K562 (cell line): ENCODE results near the gene PRKAR1B.

Experiments used
- CBX3 ChIP-seq, 2 experiments: IDR thresholded peaks; 1 replicate in 1 of 2; 2 replicates in 1 of 2; pipeline ENCODE4 v1.6.1; 2012; ENCODE audit warnings: inconsistent platforms in 2 of 2, low read length in 2 of 2, borderline replicate concordance in 1 of 2, control low read depth in 1 of 2
- CREM ChIP-seq: IDR thresholded peaks from 2 replicates; pipeline ENCODE4 v1.6.1; 2014; ENCODE audit warnings: antibody characterized with exemption, low read depth
- EZH2 ChIP-seq: IDR thresholded peaks from 2 replicates; pipeline ENCODE4 v1.6.1; 2012; ENCODE audit warnings: low read depth, mild to moderate bottlenecking, inconsistent platforms, low read length, borderline replicate concordance
- FOXJ3 ChIP-seq: sonication (generic); formaldehyde crosslinking; IDR thresholded peaks from 2 replicates; pipeline ENCODE4 v1.4.0; 2020; ENCODE audit warnings: mild to moderate bottlenecking, missing genetic modification reagents
- PHF20 ChIP-seq: fragments of 450-650 bp; IDR thresholded peaks from 2 replicates; pipeline ENCODE4 v1.6.1; 2018; ENCODE audit not compliant: partially characterized antibody
- SMC3 ChIP-seq: conservative IDR thresholded peaks from 2 replicates; pipeline ENCODE4 v1.6.1; 2011; ENCODE audit warnings: low read depth, low read length, improper control_type of control experiment; ENCODE audit not compliant: insufficient read depth
- SP1 ChIP-seq: sonication (generic); formaldehyde crosslinking; IDR thresholded peaks from 2 replicates; pipeline ENCODE4 v1.8.1; 2022; ENCODE audit warnings: mild to moderate bottlenecking, missing genetic modification reagents
- TEAD2 ChIP-seq: fragments of 450-650 bp; IDR thresholded peaks from 2 replicates; pipeline ENCODE4 v1.6.1; 2016; ENCODE audit warnings: missing genetic modification characterization, control low read depth, missing compliant biosample characterization
- XRCC3 ChIP-seq: fragments of 450-650 bp; IDR thresholded peaks from 2 replicates; pipeline ENCODE4 v1.6.1; 2017; ENCODE audit warnings: mild to moderate bottlenecking, moderate library complexity
- ZBTB11 ChIP-seq, 3 experiments: fragments of 200-800 bp in 1 of 3; fragments of 250-450 bp in 1 of 3; fragments of 450-650 bp in 1 of 3; sonication (Bioruptor Pico) in 1 of 3; sonication (Bioruptor generic) in 1 of 3; formaldehyde crosslinking in 1 of 3; IDR thresholded peaks; 2 replicates each; pipeline versions ENCODE4 v1.6.1 to v1.8.0; 2016 to 2022; ENCODE audit warnings: mild to moderate bottlenecking in 2 of 3, missing genetic modification characterization in 2 of 3, missing compliant biosample characterization in 1 of 3, moderate library complexity in 1 of 3
- ZBTB8A ChIP-seq: fragments of 450-650 bp; IDR thresholded peaks from 2 replicates; pipeline ENCODE4 v1.6.1; 2018; ENCODE audit warnings: mild to moderate bottlenecking, moderate library complexity; ENCODE audit not compliant: partially characterized antibody
- TF ChIP-seq, protein P1 (sequence below), 3 experiments: IDR thresholded peaks in 2 of 3; conservative IDR thresholded peaks in 1 of 3; 2 replicates each; pipeline ENCODE4 v1.5.1; 2011 to 2012; ENCODE audit warnings: low read length in 3 of 3, mild to moderate bottlenecking in 3 of 3, control low read depth in 2 of 3, improper control_type of control experiment in 1 of 3, inconsistent platforms in 1 of 3, low read depth in 1 of 3, mixed read lengths in 1 of 3, moderate library complexity in 1 of 3; ENCODE audit not compliant: insufficient read depth in 2 of 3

GRCh38 chr7:515628-516027 lies 211.5 kb downstream of the PRKAR1B start:
- TF ChIP-seq PHF20: no peak
- no peak for TF ChIP-seq FOXJ3 (CRISPR knock-in tag)
- TF ChIP-seq, protein P1, sequence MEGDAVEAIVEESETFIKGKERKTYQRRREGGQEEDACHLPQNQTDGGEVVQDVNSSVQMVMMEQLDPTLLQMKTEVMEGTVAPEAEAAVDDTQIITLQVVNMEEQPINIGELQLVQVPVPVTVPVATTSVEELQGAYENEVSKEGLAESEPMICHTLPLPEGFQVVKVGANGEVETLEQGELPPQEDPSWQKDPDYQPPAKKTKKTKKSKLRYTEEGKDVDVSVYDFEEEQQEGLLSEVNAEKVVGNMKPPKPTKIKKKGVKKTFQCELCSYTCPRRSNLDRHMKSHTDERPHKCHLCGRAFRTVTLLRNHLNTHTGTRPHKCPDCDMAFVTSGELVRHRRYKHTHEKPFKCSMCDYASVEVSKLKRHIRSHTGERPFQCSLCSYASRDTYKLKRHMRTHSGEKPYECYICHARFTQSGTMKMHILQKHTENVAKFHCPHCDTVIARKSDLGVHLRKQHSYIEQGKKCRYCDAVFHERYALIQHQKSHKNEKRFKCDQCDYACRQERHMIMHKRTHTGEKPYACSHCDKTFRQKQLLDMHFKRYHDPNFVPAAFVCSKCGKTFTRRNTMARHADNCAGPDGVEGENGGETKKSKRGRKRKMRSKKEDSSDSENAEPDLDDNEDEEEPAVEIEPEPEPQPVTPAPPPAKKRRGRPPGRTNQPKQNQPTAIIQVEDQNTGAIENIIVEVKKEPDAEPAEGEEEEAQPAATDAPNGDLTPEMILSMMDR (IDR thresholded peaks at IDR 0.05 in 2 of 3, conservative IDR thresholded peaks at IDR 0.05 in 1 of 3; ENCODE audit: insufficient read depth in 2 of 3, low read depth in 1 of 3, low read length in 3 of 3): no peak
- TF ChIP-seq CREM: no peak
- TF ChIP-seq ZBTB11 (CRISPR knock-in tag; IDR thresholded peaks at IDR 0.05): no peak
- no peak for TF ChIP-seq XRCC3
- no peak for TF ChIP-seq EZH2
- TF ChIP-seq TEAD2 (tag): no peak
- TF ChIP-seq SMC3: no peak
- no peak for TF ChIP-seq CBX3 (IDR thresholded peaks at IDR 0.05; ENCODE audit: borderline replicate concordance in 1 of 2, low read length in 2 of 2)
- no peak for TF ChIP-seq SP1
- no peak for TF ChIP-seq ZBTB8A
